GM18511 (cell line): ENCODE measurements around the gene MTR.

Source experiments
- ATAC-seq: cut with Tn5 transposase; IDR thresholded peaks from one replicate; pipeline ENCODE4 v1.9.1; 2021; ENCODE audit warnings: mild to moderate bottlenecking, moderate library complexity; ENCODE audit not compliant: unreplicated experiment

MTR gene

DNA sequence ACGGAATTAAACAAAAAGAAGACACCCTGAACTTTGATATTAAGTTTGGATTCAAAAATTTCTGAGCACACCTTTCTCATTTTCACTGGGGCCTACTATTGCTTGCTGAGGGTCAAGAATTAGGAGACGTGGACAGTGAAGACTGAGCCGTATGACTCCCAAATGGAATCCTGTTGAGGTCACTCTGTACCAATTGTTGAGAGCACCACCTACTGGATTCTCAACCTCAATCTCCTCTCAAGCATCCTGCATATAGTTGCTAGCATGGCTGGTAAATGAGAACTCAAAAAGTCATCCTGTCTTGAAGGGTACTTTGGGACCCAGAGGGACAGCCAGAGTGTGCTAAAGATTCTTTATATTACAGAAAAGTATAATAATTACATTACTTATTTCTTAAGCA lies 20.2 kb upstream of the MTR start:
- ATAC-seq = no peak

DNA sequence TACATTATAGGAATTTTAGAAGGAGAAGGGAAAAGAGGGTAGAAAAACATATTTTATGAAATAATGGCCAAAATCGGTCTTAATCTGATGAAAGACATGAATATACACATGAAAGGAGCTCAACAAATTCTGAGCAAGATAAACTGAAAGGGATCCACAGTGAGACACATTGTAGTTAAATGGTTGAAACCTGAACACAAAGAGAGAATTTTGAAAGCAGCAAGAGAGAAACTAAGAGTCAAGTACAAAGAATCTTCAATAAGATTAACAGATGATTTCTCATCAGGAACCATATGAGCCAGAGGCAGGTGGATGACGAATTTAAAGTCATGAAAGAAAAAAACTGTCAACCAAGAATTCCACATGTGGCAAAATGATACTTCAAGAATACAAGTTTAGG lies 15.8 kb upstream of the MTR start:
- no peak for ATAC-seq

DNA sequence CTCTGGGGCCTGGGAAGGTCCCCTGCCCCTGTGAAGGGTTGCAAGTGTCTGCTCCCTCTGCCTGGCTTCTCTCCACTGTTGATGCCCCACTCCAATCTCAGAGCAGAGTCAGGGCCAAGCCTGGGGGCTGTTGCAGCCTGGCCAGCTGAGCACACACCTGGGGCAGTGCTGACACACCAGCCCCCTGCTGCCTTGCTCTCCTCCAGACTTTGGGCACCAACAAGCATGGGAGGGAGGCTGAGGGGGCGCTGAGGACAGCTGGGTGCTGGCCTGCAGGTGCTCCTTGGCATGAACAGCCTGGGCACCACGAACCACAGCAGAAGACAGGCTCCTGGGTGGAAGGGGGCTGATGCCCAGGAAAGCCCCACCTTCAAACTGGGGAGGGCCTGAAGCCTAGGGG lies 9.6 kb upstream of the MTR start:
- no peak for ATAC-seq

DNA sequence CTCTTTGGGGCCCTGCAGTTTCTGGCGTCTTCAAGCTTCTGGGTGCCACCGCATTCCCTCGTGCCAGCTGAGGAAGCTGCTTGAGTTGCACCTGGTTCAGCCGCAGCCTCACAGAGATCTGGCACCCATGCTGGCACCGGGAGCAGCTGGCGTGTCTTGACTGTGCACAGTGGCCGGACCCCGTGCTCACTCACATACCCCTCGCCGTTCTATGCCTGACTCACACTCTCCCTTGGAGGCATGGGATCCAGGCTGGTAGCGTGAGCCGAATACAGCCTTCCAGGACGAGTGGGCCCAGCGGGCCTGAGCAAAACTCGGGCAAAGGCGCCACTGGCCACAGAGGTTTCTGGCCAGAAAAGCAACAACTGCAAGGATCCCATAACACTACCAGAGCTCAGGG lies 8.6 kb upstream of the MTR start:
- no peak for ATAC-seq

DNA sequence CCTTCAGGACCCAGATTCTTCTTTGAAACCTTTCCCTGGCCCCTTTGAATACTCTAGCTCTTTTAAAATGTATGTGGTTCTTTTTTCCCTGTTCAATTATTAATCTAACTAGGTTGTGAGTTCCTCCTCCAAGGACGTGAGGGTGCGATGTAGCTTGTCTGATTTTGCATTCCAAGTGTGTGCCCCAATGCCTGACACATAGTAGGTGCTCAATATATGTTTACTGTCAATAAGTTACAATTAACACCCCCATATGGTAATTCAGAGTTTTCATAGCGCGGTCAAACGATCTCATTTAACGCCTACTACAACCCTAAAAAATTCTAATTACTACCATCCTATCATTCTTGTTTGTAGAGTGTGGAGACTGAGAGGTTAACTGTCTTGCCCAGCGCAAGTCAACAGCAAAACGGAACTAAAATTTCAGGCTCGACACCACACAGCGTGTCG lies 482 bp upstream of the MTR start:
- no peak for ATAC-seq

DNA sequence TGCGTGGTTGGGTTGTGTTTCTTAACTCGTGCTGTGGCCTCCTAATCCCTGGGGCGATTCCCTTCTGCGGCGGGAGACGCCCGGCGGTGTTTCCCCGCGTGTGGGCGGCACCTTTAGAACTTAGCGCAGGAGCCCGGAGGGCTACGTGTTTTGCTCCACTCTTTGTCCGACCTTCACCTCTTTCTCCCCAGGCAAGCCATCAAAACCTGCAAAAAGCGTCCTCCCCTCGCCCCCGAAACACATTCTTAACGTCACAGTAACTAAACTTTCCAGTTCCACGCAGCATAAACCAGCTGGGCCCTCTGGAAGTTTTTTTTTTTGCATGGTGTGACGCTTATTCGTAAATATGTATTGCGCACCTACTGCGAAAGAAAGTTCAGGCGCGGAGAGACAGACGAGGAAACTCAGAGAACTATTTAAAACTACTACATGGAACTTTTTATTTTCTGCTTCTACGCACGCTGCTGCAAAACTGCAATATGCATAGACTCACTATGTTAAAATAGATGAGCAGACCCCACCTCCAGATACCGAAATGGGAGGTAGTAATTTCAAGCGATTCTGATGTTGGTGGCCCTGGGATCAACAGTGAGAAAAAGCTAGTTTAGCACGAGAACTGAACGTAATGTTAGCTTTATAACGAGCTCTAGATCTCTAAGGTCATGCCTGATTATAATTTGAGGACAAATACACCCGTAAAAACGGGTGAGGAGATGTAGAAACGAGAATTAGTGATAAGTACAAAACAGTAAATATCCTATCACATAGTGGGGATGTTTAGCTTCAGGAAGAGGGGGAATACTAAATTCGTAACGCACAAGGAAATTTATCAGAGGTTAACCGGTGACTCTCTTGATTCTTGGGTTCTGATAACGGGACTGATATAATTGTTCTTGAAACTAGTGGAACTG lies 920 bp downstream of the MTR start:
- ATAC-seq = peak; percentile 43

DNA sequence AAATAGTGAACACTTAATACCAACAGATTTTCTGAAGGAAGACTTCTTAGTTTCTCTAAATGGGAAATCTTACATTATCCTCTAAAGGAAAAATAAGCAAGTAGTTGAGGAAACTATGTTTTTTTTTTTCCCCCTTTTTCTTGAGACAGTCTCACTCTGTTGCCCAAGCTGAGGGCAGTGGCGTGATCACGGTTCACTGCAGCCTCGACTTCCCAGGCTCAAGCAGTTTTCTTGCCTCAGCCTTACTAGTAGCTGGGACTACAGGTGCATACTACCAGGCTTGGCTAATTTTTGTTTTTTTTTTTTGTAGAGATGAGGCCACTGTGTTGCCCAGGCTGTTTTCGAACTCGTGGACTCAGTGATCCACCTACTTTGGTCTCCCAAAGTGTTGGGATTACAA lies 3.9 kb downstream of the MTR start:
- ATAC-seq = no peak

DNA sequence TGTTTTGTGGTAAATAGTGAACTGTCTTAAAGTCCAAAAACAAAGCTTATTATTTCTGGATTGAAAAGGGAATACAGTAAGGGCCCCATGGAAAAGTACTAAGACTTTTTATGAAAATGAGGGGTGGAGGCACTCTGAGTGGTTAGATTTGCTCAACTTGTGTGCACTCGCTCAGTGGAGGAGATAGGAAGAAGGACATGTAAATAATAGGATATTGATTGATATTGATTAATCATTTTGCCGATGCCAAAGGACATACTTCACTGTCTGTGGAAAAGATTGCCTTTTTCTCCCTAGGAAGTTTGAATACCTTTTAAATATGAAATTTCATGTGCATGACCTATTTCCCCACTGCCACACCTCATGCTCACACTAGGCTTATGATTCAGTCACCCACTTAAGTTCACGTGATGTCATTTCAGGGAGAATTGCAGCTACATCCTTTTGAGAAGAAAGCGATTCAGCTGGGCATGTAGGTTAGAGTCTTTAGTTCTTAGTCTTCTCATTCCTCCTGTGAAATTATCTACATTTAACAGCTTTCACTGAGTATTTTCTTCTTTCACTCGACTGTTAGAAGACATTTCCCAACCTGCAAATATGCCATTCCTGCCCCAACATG lies 5.0 kb downstream of the MTR start:
- no peak for ATAC-seq

DNA sequence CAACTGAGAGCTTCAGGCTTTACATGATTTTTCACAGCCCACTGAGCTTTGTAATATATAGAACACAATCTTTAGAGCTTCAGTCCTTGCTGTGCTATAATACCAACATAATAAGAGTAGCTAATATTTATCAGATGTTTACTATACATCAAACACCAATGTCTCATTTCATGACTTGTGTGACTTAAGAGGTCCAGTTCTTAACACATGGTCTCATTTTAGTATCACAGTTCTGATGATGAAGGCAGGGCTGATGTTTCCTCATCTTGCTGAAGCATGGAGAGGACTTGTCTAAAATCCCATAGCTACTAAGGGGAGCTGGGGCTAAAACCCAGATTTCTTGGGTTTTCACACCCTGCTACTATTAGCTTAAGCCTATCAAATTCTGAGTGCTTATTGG lies 5.5 kb downstream of the MTR start:
- no peak for ATAC-seq

DNA sequence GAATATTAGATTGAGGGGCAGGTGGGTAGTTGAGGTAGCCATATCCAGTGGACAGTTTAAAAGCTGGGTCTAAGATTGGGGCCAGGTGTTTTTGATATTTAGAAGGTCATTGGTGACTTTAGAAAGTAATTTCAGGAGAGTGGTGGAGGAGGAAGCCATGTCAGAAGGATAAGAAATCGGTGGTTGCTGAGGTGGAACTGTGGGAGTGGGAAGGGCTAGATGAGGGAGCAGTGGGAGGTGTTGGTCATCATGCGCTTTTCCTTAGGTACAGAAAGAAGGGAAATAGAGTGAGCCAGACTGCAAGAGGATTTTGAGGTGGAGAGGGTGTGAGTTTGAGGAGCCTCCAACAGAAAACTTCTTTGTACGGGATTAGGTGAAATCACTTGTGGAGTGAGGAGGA lies 7.2 kb downstream of the MTR start:
- no peak for ATAC-seq

DNA sequence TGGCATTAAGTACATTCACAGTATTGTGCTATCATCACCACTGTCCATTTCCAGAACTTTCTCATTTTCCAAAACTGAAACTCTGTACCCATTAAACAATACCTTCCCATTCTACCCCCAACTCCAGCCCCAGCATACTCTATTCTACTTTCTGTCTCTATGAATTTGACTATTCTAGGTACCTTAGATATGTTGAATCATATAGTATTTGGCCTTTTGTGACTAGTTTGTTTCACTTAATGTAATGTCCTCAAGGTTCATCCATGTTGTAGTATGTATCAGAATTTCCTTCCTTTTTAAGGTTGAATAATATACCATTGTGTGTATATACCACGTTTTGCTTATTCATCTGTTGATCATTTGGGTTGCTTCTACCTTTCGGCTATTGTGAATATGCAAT lies 11.5 kb downstream of the MTR start:
- ATAC-seq = no peak

DNA sequence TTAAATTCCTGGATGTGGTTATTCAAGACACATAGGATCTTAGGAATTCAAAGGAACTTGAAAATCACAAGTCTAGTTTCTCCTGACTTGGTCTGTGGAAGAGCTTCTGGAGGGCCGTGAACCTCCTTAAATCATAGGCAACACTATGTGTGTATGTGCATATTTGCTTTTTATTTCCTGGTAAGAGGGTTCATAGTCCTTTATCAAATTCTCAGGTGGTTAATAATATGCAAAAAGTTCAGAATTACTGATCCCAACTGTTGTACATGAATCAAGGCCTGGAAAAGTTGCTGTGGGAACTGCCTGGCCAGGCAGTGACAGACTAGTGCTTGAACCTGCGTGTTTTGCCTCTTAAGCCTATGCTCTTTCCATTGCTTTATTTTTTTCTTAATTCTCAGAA lies 12.9 kb downstream of the MTR start:
- ATAC-seq = no peak

DNA sequence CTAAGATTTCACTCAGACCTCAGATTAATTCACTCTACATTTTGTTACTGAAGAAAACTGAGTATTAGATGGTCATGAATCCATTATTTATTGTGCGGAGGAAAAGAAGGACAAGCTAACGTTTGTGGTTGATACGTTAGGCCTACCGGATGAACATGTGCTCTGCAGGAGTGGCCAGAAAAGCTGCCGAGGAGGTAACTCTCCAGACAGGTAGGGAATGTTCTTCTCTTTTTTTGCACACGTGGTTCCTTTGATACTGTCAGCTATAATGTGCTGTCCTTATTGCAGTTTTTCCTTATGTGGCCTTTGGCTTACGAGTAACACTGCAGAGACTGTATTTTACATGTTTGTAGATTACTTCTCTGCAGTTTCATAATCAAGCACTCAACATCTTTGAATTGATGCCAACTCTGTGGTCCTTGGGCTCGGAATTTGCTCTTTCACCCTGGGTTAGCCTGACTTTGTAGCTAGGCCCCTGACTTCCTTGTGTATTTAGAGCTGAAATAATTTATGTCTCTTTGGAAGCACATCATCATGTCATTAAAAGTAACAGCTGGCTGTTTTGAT lies 13.6 kb downstream of the MTR start:
- ATAC-seq = no peak

DNA sequence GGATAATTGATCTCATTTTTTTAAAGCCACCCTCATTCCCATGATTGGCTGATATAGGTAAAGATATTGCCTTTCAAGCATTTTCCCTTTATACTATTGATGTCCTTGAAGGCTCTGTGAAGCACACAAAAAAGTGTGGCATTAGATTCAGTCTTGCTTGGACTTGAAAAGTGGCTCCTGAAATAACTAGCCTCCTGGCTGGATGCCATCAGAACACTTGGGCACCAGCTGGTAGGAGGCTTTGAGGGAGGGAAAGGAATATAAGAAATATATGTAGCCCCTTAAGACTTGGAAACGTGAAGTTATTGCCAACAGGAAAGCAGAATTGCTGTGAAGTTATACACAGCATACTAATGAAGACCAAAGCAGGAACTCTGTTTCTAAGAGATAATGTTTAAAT lies 14.1 kb downstream of the MTR start:
- ATAC-seq = no peak

DNA sequence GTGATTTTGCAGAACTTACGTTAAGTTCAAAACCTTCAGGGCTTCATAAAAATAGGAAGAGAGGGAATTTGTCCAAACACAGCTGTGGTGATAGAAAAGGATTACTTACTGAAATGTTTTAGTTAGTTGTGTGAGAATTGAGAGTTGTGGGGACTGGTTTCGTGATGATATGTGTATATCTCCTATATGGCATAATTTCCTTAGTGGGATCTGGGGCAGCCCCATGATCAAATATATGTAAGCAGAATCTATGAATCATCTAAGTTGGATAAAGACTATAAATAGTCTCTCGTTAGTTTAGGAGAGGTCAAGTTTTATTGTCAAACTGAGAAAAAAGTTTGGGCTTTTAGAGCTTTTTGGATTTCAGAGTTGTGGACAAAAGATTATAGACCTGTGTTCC lies 14.9 kb downstream of the MTR start:
- no peak for ATAC-seq

DNA sequence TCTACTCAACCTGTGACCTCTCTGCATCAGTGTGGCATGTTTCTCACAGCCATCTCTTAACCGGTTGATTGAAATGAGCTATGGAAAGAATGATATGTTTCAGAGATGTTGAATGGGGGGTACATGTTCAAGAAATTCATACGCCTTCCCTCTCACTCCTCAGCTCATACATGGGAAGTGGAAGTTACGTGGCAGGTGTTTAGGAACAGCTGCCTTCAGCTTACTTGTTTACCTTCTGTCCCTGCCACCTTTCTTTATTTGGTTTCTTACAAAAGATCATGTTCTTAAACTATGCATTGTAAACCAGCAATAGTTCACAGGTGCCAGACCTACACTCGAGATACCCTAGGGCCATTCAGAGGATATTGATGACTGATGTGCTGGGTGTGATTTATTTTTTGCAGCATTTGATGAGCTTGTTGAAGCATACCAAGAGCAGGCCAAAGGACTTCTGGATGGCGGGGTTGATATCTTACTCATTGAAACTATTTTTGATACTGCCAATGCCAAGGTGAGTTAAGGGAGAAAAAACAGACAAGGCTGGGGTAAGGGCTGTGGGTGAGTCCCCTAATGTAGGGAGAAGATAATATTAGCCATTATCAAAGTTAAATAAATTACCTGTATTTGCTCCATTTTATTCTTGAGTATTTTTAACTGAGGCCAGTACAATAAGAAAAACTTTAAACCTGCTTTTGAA lies 17.4 kb downstream of the MTR start:
- ATAC-seq = no peak

DNA sequence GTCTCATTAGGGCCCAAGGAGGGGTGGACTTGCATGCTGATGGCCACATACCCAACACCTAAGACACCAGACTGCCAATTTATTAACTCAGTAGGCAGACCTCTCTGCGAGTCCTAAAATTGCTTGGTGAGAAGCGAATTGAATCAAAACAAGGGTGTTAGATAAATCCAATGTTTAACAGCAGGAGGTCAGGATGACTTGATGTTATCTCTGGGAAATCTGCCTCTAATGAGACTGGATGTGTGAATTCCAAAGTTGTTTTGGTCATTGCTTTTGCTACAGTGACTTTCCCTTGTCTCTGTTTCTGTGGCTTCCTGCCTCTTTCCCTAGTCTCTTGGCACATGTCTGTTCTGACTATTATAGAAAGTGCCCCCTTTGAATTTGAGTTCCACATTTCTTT lies 20.8 kb downstream of the MTR start:
- no peak for ATAC-seq

DNA sequence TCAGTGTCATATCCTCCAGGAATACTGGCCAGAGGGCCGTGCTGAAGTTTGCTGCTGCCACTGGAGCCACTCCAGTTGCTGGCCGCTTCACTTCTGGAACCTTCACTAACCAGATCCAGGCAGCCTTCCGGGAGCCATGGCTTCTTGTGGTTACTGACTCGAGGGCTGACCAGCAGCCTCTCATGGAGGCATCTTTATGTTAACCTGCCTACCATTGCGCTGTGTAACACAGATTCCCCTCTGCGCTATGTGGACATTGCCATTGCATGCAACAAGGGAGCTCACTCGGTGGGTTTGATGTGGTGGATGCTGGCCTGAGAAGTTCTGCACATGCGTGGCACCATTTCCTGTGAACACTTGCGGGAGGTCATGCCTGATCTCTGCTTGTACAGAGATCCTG lies 24.8 kb downstream of the MTR start:
- ATAC-seq = no peak

DNA sequence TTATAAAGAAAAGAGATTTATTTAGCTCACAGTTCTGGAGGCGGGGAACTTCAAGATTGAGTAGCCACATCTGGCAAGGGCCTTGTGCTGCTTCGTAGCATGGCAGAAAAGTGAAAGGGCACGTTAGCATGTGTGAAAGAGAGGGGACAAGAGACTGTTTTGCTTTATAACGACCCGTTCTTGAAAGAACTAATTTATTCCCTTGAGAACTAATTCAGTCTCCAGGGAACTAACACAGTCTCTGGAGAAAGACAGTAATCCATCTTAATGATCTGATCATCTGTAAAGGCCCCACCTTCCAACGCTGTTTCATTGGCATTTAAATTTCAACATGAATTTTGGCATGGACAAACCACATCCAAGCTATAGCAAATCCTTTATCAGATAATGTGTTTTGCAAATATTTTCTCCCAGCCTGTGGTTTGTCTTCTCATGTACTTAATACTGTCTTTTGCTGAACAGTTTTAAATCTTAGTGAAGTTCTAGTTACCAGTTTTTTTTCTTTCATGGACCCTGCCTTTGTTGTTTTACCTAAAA lies 26.1 kb downstream of the MTR start:
- ATAC-seq = no peak

DNA sequence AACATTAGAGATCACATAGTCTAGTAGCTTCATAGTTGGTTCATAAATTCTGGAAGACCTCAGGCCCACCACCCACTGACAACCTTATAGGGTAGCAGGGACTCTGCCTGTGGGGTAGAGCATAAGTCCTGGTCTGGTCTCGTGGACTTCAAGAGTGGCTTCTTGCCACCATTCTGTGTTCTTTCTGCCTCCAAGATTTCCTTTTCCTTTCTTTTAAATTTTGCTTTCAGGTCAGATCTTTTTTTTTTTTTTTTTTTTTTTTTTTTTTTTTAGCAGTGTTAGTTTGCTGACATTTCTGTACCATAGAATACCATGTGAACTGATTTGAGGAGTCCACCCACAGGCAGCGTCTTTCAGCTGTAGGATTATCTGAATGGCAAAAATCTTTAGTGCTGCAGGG lies 28.5 kb downstream of the MTR start:
- no peak for ATAC-seq

DNA sequence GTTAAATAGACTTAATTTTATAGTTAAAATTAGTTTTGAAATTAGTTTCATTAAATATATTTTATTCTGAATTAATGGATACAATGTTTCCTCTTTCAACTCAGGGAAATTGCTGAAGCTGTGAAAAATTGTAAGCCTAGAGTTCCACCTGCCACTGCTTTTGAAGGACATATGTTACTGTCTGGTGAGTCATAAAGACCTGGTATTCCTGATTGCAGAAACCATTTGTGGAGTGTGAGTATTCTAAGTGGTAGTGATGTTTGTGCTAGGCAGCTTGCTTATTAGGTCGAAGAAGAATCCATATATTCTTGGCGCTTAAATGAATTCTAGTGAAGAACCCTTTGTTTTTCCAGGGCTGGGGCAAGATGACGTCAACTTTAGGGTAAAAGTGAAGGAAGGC lies 34.0 kb downstream of the MTR start:
- ATAC-seq = no peak
